ENCODE results near the gene KIFC3. TPM values are rescaled to one million over a fixed set of nuclear protein-coding genes. Genes with fewer than 3 reads are reported as not detected.
A peak's percentile ranks its signal among the peaks of the same experiment; 100 is the strongest.
"Not testable (repeated sequence)": the region's sequence is repeated elsewhere in the genome, so short reads cannot be mapped to it uniquely, and the experiment has no call there.

Gene KIFC3
- polyA plus RNA-seq, 3 donors from 2014 or later, result 5.1 to 13.6 (median 12.2) TPM

- no peak for DNase-seq
- H3K36me3 Mint-ChIP-seq, result no peaks in the 10 kb centered on the region
- peaks cover 8 to 12% (median 10%) of the 10 kb centered on the region in 3 donors for H3K27me3 Mint-ChIP-seq (ENCODE audit: low read depth in 3 of 3)
- H3K4me3 Mint-ChIP-seq, result no peak overlapping the region
- H3K9me3 Mint-ChIP-seq, result no peaks in the 10 kb centered on the region
- peaks cover 17 to 25% of the 10 kb centered on the region in 2 donors for H3K4me1 Mint-ChIP-seq
- peak overlapping the region in 2 of 6 donors; percentile 50 to 51 for H3K27ac Mint-ChIP-seq
These were observed 71.2 kb downstream of the KIFC3 start for GRCh38 chr16:57730771-57731730.

DNA sequence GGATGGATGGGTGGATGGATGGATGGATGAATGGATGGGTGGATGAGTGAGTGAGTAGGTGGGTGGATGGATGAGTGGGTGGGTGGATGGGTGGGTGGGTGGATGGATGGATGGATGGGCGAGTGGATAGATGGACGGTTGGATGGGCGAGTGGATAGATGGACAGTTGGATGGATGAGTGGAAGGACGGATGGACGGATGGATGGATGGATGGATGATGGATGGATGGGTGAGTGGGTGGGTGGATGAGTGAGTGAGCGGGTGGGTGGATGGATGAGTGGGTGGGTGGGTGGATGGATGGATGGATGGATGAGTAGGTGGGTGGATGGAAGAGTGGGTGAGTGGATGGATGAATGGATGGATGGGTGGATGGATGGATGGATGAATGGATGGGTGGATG lies 72.4 kb downstream of the KIFC3 start:
- not testable (repeated sequence) for H3K9me3 Mint-ChIP-seq; H3K27me3 Mint-ChIP-seq (ENCODE audit: low read depth in 3 of 3); H3K27ac Mint-ChIP-seq; H3K4me3 Mint-ChIP-seq; DNase-seq; H3K36me3 Mint-ChIP-seq
- peaks cover 9 to 20% of the 10 kb centered on the region in 2 donors for H3K4me1 Mint-ChIP-seq

GRCh38 chr16:57729182-57729484 lies 73.2 kb downstream of the KIFC3 start:
- no peak for DNase-seq
- H3K4me3 Mint-ChIP-seq, result no peak overlapping the region
- H3K4me1 Mint-ChIP-seq, result peaks cover 4 to 16% of the 10 kb centered on the region in 2 donors
- H3K27ac Mint-ChIP-seq, result no peak overlapping the region
- peaks cover 0 to 5% (median 0%) of the 10 kb centered on the region in 3 donors for H3K27me3 Mint-ChIP-seq (ENCODE audit: low read depth in 3 of 3)
- H3K9me3 Mint-ChIP-seq, result no peaks in the 10 kb centered on the region
- H3K36me3 Mint-ChIP-seq, result no peaks in the 10 kb centered on the region

GRCh38 chr16:57728336-57729181 lies 73.7 kb downstream of the KIFC3 start:
- no peaks in the 10 kb centered on the region for H3K9me3 Mint-ChIP-seq
- H3K4me1 Mint-ChIP-seq, result peaks cover 4 to 15% of the 10 kb centered on the region in 2 donors
- H3K27me3 Mint-ChIP-seq (ENCODE audit: low read depth in 3 of 3), result peaks cover 0 to 5% (median 0%) of the 10 kb centered on the region in 3 donors
- H3K36me3 Mint-ChIP-seq, result no peaks in the 10 kb centered on the region
- H3K4me3 Mint-ChIP-seq, result no peak overlapping the region
- DNase-seq, result no peak
- no peak overlapping the region for H3K27ac Mint-ChIP-seq

- no peaks in the 10 kb centered on the region for H3K9me3 Mint-ChIP-seq
- no peaks in the 10 kb centered on the region for H3K36me3 Mint-ChIP-seq
- H3K4me3 Mint-ChIP-seq, result no peak overlapping the region
- peaks cover 0 to 5% (median 0%) of the 10 kb centered on the region in 3 donors for H3K27me3 Mint-ChIP-seq (ENCODE audit: low read depth in 3 of 3)
- DNase-seq, result no peak
- H3K4me1 Mint-ChIP-seq, result peaks cover 0 to 9% of the 10 kb centered on the region in 2 donors
- H3K27ac Mint-ChIP-seq, result no peak overlapping the region
These were observed 74.7 kb downstream of the KIFC3 start for GRCh38 chr16:57727610-57728009.

DNA sequence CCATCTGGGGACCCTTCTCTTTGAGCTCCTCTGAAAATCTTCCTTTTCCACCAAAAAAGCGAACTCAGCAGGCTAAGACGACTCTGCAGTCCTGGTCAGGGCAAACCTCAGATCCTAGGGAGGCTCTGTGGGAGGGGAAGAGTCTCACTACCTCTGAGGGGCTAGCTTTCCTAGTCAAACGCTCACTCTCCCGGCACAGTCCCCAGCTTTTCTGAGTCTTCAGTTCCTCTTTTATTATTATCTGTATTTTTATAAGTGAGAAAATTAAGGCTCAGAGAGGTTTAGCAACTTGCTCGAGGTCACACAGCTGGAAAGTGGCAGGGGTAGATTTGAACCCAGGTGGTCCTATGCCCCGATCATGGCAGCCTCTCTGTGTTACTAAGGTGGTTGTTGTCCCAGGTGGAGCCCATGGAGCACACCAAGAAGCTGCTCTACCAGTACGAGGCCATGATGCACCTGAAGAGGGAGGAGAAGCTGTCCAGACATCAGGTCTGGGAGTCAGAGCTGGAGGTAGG lies 75.8 kb downstream of the KIFC3 start:
- Mint-ChIP-seq H3K27ac (no peak overlapping the region), H3K4me3 (no peak overlapping the region)

GRCh38 chr16:57725976-57726375 lies 76.3 kb downstream of the KIFC3 start:
- Mint-ChIP-seq H3K9me3 (no peaks in the 10 kb centered on the region), H3K27ac (no peak overlapping the region), H3K4me1 (peaks cover 0 to 9% of the 10 kb centered on the region in 2 donors), H3K36me3 (no peaks in the 10 kb centered on the region), H3K4me3 (no peak overlapping the region), H3K27me3 (ENCODE audit: low read depth in 3 of 3) (peaks cover 0 to 2% (median 0%) of the 10 kb centered on the region in 3 donors)
- no peak for DNase-seq

More for the DNA sequence above, 75.8 kb downstream of the KIFC3 start:
- no peak for DNase-seq
- no peaks in the 10 kb centered on the region for H3K9me3 Mint-ChIP-seq
- H3K27me3 Mint-ChIP-seq (ENCODE audit: low read depth in 3 of 3), result peaks cover 0 to 3% (median 0%) of the 10 kb centered on the region in 3 donors
- H3K36me3 Mint-ChIP-seq, result no peaks in the 10 kb centered on the region
- peaks cover 0 to 9% of the 10 kb centered on the region in 2 donors for H3K4me1 Mint-ChIP-seq

- Mint-ChIP-seq H3K9me3 (no peaks in the 10 kb centered on the region), H3K27me3 (ENCODE audit: low read depth in 3 of 3) (peaks cover 0 to 2% (median 0%) of the 10 kb centered on the region in 3 donors), H3K27ac (no peak overlapping the region), H3K36me3 (no peaks in the 10 kb centered on the region), H3K4me1 (peaks cover 0 to 9% of the 10 kb centered on the region in 2 donors), H3K4me3 (no peak overlapping the region)
- DNase-seq, result no peak
These were observed 76.7 kb downstream of the KIFC3 start for GRCh38 chr16:57725554-57725953.

DNA sequence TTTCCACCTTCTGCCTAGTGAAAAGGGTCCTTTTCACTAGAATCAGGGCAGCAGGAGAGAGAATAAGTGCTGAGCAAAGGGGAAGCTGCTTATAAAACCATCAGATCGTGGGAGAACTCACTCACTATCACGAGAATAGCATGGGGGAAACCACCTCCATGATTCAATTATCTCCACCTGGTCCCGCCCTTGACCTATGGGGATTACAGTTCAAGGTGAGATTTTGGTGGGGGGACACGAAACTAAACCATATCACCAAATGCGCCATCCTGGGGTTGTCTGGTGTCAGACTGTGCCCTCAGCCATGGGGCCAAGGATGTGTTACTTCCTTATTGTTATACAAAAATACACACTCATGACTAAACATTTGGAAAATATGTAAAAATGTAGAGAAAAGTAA lies 77.1 kb downstream of the KIFC3 start:
- no peaks in the 10 kb centered on the region for H3K36me3 Mint-ChIP-seq
- DNase-seq, result peak in 1 of 3 donors; percentile 12
- H3K9me3 Mint-ChIP-seq, result no peaks in the 10 kb centered on the region
- H3K27me3 Mint-ChIP-seq (ENCODE audit: low read depth in 3 of 3), result peaks cover 0 to 2% (median 0%) of the 10 kb centered on the region in 3 donors
- H3K4me3 Mint-ChIP-seq, result no peak overlapping the region
- peaks cover 3 to 13% of the 10 kb centered on the region in 2 donors for H3K4me1 Mint-ChIP-seq
- H3K27ac Mint-ChIP-seq, result no peak overlapping the region

GRCh38 chr16:57724531-57724930 lies 77.8 kb downstream of the KIFC3 start:
- H3K4me3 Mint-ChIP-seq, result no peak overlapping the region
- no peak for DNase-seq
- H3K36me3 Mint-ChIP-seq, result no peaks in the 10 kb centered on the region

GRCh38 chr16:57723170-57723569 lies 79.1 kb downstream of the KIFC3 start:
- peaks cover 3 to 15% of the 10 kb centered on the region in 2 donors for H3K4me1 Mint-ChIP-seq
- no peak for DNase-seq
- no peak overlapping the region for H3K27ac Mint-ChIP-seq
- peaks cover 0 to 2% (median 0%) of the 10 kb centered on the region in 3 donors for H3K27me3 Mint-ChIP-seq (ENCODE audit: low read depth in 3 of 3)
- H3K9me3 Mint-ChIP-seq, result no peaks in the 10 kb centered on the region
- no peaks in the 10 kb centered on the region for H3K36me3 Mint-ChIP-seq
- H3K4me3 Mint-ChIP-seq, result no peak overlapping the region

More at GRCh38 chr16:57724531-57724930, 77.8 kb downstream of the KIFC3 start:
- Mint-ChIP-seq H3K27me3 (ENCODE audit: low read depth in 3 of 3) (peaks cover 0 to 2% (median 0%) of the 10 kb centered on the region in 3 donors), H3K27ac (no peak overlapping the region), H3K9me3 (no peaks in the 10 kb centered on the region), H3K4me1 (peaks cover 3 to 15% of the 10 kb centered on the region in 2 donors)

DNA sequence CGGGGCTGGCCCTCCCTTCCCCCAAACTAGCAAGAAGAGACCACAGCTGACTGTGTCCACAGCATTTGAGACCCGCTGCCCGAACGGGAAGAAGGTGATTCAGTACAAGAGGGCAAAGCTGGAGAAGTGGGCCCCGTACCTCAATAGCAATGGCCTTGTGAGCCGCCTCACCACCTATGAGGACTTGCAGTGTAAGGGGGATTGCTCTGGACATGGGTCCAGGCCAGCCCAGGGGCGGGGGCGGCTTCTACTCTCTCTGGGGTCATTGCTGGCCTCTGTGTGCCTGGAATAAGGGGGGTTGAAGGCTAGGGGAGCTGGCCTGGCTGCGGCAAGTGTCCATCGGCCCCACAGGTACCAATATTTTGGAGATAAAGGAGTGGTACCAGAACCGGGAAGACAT lies 79.6 kb downstream of the KIFC3 start:
- Mint-ChIP-seq H3K27me3 (ENCODE audit: low read depth in 3 of 3) (peaks cover 0 to 2% (median 0%) of the 10 kb centered on the region in 3 donors), H3K9me3 (no peaks in the 10 kb centered on the region), H3K4me1 (peaks cover 3 to 15% of the 10 kb centered on the region in 2 donors), H3K27ac (no peak overlapping the region), H3K4me3 (no peak overlapping the region), H3K36me3 (no peaks in the 10 kb centered on the region)
- DNase-seq, result no peak

GRCh38 chr16:57722210-57722499 lies 80.1 kb downstream of the KIFC3 start:
- H3K4me3 Mint-ChIP-seq, result no peak overlapping the region
- peak overlapping the region in 2 of 6 donors; percentile 24 to 34 for H3K27ac Mint-ChIP-seq
- no peak for DNase-seq
- H3K36me3 Mint-ChIP-seq, result no peaks in the 10 kb centered on the region
- no peaks in the 10 kb centered on the region for H3K9me3 Mint-ChIP-seq
- peaks cover 0 to 2% (median 0%) of the 10 kb centered on the region in 3 donors for H3K27me3 Mint-ChIP-seq (ENCODE audit: low read depth in 3 of 3)
- H3K4me1 Mint-ChIP-seq, result peaks cover 3 to 15% of the 10 kb centered on the region in 2 donors

Measured in immature natural killer cell (primary cell).